ENCODE results near the gene NME8. TPM values are rescaled to one million over a fixed set of nuclear protein-coding genes. Genes with fewer than 3 reads are reported as not detected.

NME8 gene
- total RNA-seq, 1 donor from 2014 or later, result not detected

DNA sequence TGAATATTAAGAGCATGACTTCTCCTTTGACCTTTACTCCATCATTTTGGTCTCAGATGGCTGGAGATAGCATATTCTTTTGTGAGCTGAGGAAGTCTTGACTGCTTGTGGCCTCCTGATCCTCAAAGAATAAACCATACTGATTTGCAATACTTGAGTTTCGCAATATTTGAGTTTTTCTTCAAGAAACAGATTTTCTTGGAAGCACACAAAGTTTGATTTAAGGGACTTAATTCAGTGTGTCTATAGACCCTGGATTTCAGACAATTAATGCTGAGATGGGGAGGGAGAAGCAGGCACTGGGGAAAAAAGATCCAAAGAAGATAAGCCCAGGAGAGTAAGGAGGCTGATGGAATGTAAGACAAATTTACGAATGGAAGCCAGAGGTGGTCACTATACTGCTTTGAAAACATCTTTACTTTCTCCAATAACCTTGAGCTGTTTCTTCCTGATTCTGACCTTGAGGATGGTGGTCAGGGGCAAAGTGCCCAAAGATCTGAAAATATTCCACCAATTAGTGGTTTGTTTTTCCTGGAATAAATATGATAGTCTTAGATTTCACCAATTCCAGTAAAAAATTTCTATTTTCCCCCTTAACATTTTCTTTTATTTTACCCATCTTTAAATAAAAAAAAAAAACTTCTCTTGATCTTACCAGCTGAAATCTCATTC is 79.5 kb downstream of the NME8 start:
- TF ChIP-seq, protein P1, sequence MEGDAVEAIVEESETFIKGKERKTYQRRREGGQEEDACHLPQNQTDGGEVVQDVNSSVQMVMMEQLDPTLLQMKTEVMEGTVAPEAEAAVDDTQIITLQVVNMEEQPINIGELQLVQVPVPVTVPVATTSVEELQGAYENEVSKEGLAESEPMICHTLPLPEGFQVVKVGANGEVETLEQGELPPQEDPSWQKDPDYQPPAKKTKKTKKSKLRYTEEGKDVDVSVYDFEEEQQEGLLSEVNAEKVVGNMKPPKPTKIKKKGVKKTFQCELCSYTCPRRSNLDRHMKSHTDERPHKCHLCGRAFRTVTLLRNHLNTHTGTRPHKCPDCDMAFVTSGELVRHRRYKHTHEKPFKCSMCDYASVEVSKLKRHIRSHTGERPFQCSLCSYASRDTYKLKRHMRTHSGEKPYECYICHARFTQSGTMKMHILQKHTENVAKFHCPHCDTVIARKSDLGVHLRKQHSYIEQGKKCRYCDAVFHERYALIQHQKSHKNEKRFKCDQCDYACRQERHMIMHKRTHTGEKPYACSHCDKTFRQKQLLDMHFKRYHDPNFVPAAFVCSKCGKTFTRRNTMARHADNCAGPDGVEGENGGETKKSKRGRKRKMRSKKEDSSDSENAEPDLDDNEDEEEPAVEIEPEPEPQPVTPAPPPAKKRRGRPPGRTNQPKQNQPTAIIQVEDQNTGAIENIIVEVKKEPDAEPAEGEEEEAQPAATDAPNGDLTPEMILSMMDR (IDR thresholded peaks at IDR 0.05; ENCODE audit: insufficient read depth, low read depth, low read length), result no peak
- TF ChIP-seq EZH2 (IDR thresholded peaks at IDR 0.05; ENCODE audit: insufficient read depth, low read length), result no peak
- FAIRE-seq, result peak; percentile 13

DNA sequence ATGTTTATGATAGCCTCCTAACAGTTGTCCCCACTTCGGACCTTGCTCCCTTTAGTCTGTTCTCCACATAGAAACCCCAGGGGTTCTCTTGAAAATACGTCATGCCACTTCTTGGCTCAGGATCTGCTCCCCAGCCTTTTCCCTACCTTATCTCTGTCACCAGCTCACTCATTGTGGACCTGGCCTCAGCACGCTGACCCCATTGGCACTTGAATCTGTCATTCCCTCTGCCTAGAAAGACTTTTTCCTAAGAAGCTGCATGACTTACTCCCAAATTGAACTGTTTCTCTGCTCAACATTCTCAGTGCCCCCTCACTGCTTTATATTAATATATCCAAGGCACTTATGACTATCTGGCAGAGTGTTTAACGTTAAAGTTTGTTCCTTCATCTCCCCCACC is 80.5 kb downstream of the NME8 start:
- Histone ChIP-seq H3K9ac (ENCODE audit: low read length) (no peak overlapping the region), H2AFZ (ENCODE audit: low read depth, low read length) (no peak overlapping the region), H3K4me2 (ENCODE audit: low read length) (no peak overlapping the region), H3K27me3 (ENCODE audit: insufficient read depth, low read length) (no peaks in the 10 kb centered on the region), H4K20me1 (ENCODE audit: insufficient read depth, low read length) (peaks cover 10% of the 10 kb centered on the region), H3K79me2 (ENCODE audit: insufficient read depth, low read length) (peaks cover 25% of the 10 kb centered on the region), H3K9me3 (ENCODE audit: insufficient read depth, low read depth, low read length) (no peaks in the 10 kb centered on the region), H3K27ac (ENCODE audit: low read depth, low read length) (no peak overlapping the region), H3K4me1 (ENCODE audit: insufficient read depth, low read length) (peaks cover 14% of the 10 kb centered on the region), H3K4me3 (ENCODE audit: insufficient read depth, low read depth, low read length) (no peak overlapping the region), H3K36me3 (ENCODE audit: insufficient read depth, low read length) (no peaks in the 10 kb centered on the region)
- no peak overlapping the region for H3K27ac Mint-ChIP-seq (ENCODE audit: unreplicated experiment)
- peaks cover under 1% of the 10 kb centered on the region for H3K36me3 Mint-ChIP-seq (ENCODE audit: low read depth, unreplicated experiment)
- no peak for TF ChIP-seq EZH2 (IDR thresholded peaks at IDR 0.05; ENCODE audit: insufficient read depth, low read length)
- TF ChIP-seq, protein P1 (IDR thresholded peaks at IDR 0.05; ENCODE audit: insufficient read depth, low read depth, low read length), result no peak
- no peak overlapping the region for H3K4me3 Mint-ChIP-seq (ENCODE audit: unreplicated experiment)
- peaks cover 6% of the 10 kb centered on the region for H3K9me3 Mint-ChIP-seq (ENCODE audit: unreplicated experiment)
- no peak for DNase-seq (ENCODE audit: low read depth)
- peaks cover 3% of the 10 kb centered on the region for H3K4me1 Mint-ChIP-seq (ENCODE audit: low read depth, unreplicated experiment)
- H3K27me3 Mint-ChIP-seq (ENCODE audit: low read depth, unreplicated experiment), result no peaks in the 10 kb centered on the region
- no peak for FAIRE-seq

More for the DNA sequence above, 79.5 kb downstream of the NME8 start:
- no peak overlapping the region for H2AFZ ChIP-seq (ENCODE audit: low read depth, low read length)
- H3K79me2 ChIP-seq (ENCODE audit: insufficient read depth, low read length), result peaks cover 27% of the 10 kb centered on the region
- no peaks in the 10 kb centered on the region for H3K9me3 ChIP-seq (ENCODE audit: insufficient read depth, low read depth, low read length)
- DNase-seq (ENCODE audit: low read depth), result peak; percentile 41
- peaks cover 10% of the 10 kb centered on the region for H4K20me1 ChIP-seq (ENCODE audit: insufficient read depth, low read length)
- peaks cover 14% of the 10 kb centered on the region for H3K4me1 ChIP-seq (ENCODE audit: insufficient read depth, low read length)
- H3K9me3 Mint-ChIP-seq (ENCODE audit: unreplicated experiment), result peaks cover 6% of the 10 kb centered on the region
- H3K27me3 Mint-ChIP-seq (ENCODE audit: low read depth, unreplicated experiment), result no peaks in the 10 kb centered on the region
- H3K4me2 ChIP-seq (ENCODE audit: low read length), result no peak overlapping the region
- no peaks in the 10 kb centered on the region for H3K36me3 ChIP-seq (ENCODE audit: insufficient read depth, low read length)
- no peaks in the 10 kb centered on the region for H3K27me3 ChIP-seq (ENCODE audit: insufficient read depth, low read length)
- H3K27ac Mint-ChIP-seq (ENCODE audit: unreplicated experiment), result no peak overlapping the region
- H3K4me3 ChIP-seq (ENCODE audit: insufficient read depth, low read depth, low read length), result no peak overlapping the region
- no peak overlapping the region for H3K27ac ChIP-seq (ENCODE audit: low read depth, low read length)
- H3K9ac ChIP-seq (ENCODE audit: low read length), result no peak overlapping the region
- peaks cover 3% of the 10 kb centered on the region for H3K4me1 Mint-ChIP-seq (ENCODE audit: low read depth, unreplicated experiment)
- no peak overlapping the region for H3K4me3 Mint-ChIP-seq (ENCODE audit: unreplicated experiment)
- H3K36me3 Mint-ChIP-seq (ENCODE audit: low read depth, unreplicated experiment), result peaks cover 2% of the 10 kb centered on the region
